SU-DHL-6 (cell line): ENCODE measurements around the gene CLDN19.

Experiments used
- H2AFZ ChIP-seq: fragments of 200-600 bp; sonication (generic); 2 replicates; pipeline ENCODE4 v1.6.1; 2014; ENCODE audit warnings: low read depth, mild to moderate bottlenecking, moderate library complexity, mixed read lengths, antibody characterized with exemption, low read length; ENCODE audit not compliant: severe bottlenecking
- H3F3A ChIP-seq: fragments of 200-600 bp; shearing (Covaris generic); 2 replicates; pipeline ENCODE4 v1.6.0; 2016; ENCODE audit warnings: antibody characterized with exemption, mild to moderate bottlenecking; ENCODE audit not compliant: insufficient read depth
- H3K27ac ChIP-seq: fragments of 200-600 bp; sonication (generic); 2 replicates; pipeline ENCODE4 v1.5.1; 2016; ENCODE audit warnings: low read depth, mild to moderate bottlenecking, low read length, moderate library complexity, mixed read lengths
- H3K27me3 ChIP-seq: fragments of 200-600 bp; sonication (generic), shearing (Covaris generic); 2 replicates; pipeline ENCODE4 v1.6.0; 2014; ENCODE audit warnings: mild to moderate bottlenecking, low read length
- H3K36me3 ChIP-seq: fragments of 200-600 bp; sonication (generic); 2 replicates; pipeline ENCODE4 v1.6.1; 2014; ENCODE audit warnings: mild to moderate bottlenecking, low read length, mixed read lengths
- H3K4me2 ChIP-seq: fragments of 300-600, 200-600 bp; shearing (Covaris generic), sonication (generic); 2 replicates; pipeline ENCODE4 v1.6.0; 2014; ENCODE audit warnings: low read length, low read depth, mild to moderate bottlenecking; ENCODE audit not compliant: poor library complexity, severe bottlenecking
- H3K4me3 ChIP-seq: fragments of 200-600 bp; sonication (generic); 2 replicates; pipeline ENCODE4 v1.5.1; 2014; ENCODE audit warnings: antibody characterized with exemption, low read length, mild to moderate bottlenecking, mixed read lengths; ENCODE audit not compliant: insufficient read depth, poor library complexity, severe bottlenecking
- H3K79me2 ChIP-seq: fragments of 200-600 bp; sonication (generic); 2 replicates; pipeline ENCODE4 v1.6.1; 2014; ENCODE audit warnings: mild to moderate bottlenecking, low read length, moderate library complexity; ENCODE audit not compliant: insufficient read depth
- H3K9ac ChIP-seq: fragments of 200-600 bp; sonication (generic); 2 replicates; pipeline ENCODE4 v1.7.0; 2014; ENCODE audit warnings: mild to moderate bottlenecking, low read length
- H3K9me2 ChIP-seq: fragments of 200-600 bp; sonication (generic); replicated peaks from 2 replicates; pipeline ENCODE4 v1.6.1; 2014; ENCODE audit warnings: low read length; ENCODE audit not compliant: insufficient read depth
- H3K9me3 ChIP-seq: fragments of 200-600 bp; sonication (generic); 2 replicates; pipeline ENCODE4 v1.6.1; 2014; ENCODE audit warnings: low read length, mixed read lengths; ENCODE audit not compliant: insufficient read depth
- H4K20me1 ChIP-seq: fragments of 200-600 bp; sonication (generic); 2 replicates; pipeline ENCODE4 v1.6.1; 2014; ENCODE audit warnings: low read depth, mild to moderate bottlenecking, antibody characterized with exemption, low read length, moderate library complexity, mixed read lengths
- CTCF ChIP-seq: fragments of 200-600 bp; sonication (generic); IDR thresholded peaks from one replicate; pipeline ENCODE4 v1.5.1; 2017; ENCODE audit warnings: antibody characterized with exemption, mild to moderate bottlenecking, low read length, moderate library complexity; ENCODE audit not compliant: insufficient read depth, poor library complexity, severe bottlenecking
- EZH2phosphoT487 ChIP-seq: fragments of 200-600 bp; sonication (generic), shearing (Covaris generic); conservative IDR thresholded peaks from 2 replicates; pipeline ENCODE4 v1.6.1; 2018; ENCODE audit warnings: mild to moderate bottlenecking, antibody characterized with exemption, low read length, moderate library complexity, mixed read lengths

The CLDN19 gene

GRCh38 chr1:42690477-42691156 lies 49.4 kb downstream of the CLDN19 start:
- Histone ChIP-seq H3K36me3 (peaks cover 61% of the 10 kb centered on the region), H3K27ac (no peak overlapping the region), H3K4me2 (peak overlapping the region; percentile 89), H3K9ac (no peak overlapping the region), H3K9me2 (no peaks in the 10 kb centered on the region), H3K27me3 (no peaks in the 10 kb centered on the region), H4K20me1 (peaks cover 97% of the 10 kb centered on the region), H3K9me3 (no peaks in the 10 kb centered on the region), H2AFZ (no peak overlapping the region), H3F3A (peaks cover 36% of the 10 kb centered on the region; the same call in 1 of the 2 replicates), H3K4me3 (no peak overlapping the region), H3K79me2 (peaks cover 100% of the 10 kb centered on the region)
- TF ChIP-seq EZH2phosphoT487 (no peak), CTCF (no peak)

GRCh38 chr1:42689912-42690311 lies 50.1 kb downstream of the CLDN19 start:
- peaks cover 62% of the 10 kb centered on the region for H3K36me3 ChIP-seq

GRCh38 chr1:42686418-42686817 lies 53.6 kb downstream of the CLDN19 start:
- H3K4me3 ChIP-seq: peak overlapping the region; percentile 85
- H3K27ac ChIP-seq: no peak overlapping the region
- no peaks in the 10 kb centered on the region for H3K9me2 ChIP-seq
- H3K36me3 ChIP-seq: peaks cover 57% of the 10 kb centered on the region
- peaks cover 78% of the 10 kb centered on the region for H4K20me1 ChIP-seq
- no peaks in the 10 kb centered on the region for H3K27me3 ChIP-seq
- H3K79me2 ChIP-seq: peaks cover 91% of the 10 kb centered on the region
- H3K9ac ChIP-seq: peak overlapping the region; percentile 94
- H2AFZ ChIP-seq: no peak overlapping the region
- no peak for TF ChIP-seq EZH2phosphoT487
- TF ChIP-seq CTCF: no peak
- H3K4me2 ChIP-seq: peak overlapping the region; percentile 89
- no peaks in the 10 kb centered on the region for H3K9me3 ChIP-seq
- peaks cover 25% of the 10 kb centered on the region; the same call in 1 of the 2 replicates for H3F3A ChIP-seq

More at GRCh38 chr1:42689912-42690311, 50.1 kb downstream of the CLDN19 start:
- no peaks in the 10 kb centered on the region for H3K9me3 ChIP-seq
- H3K9ac ChIP-seq: no peak overlapping the region
- H3K4me3 ChIP-seq: no peak overlapping the region
- peaks cover 100% of the 10 kb centered on the region for H3K79me2 ChIP-seq
- H3K27me3 ChIP-seq: no peaks in the 10 kb centered on the region
- peaks cover 97% of the 10 kb centered on the region for H4K20me1 ChIP-seq
- no peak overlapping the region for H3K27ac ChIP-seq
- peak overlapping the region; percentile 89 for H3K4me2 ChIP-seq
- no peak overlapping the region for H2AFZ ChIP-seq
- H3K9me2 ChIP-seq: no peaks in the 10 kb centered on the region
- peaks cover 36% of the 10 kb centered on the region; the same call in 1 of the 2 replicates for H3F3A ChIP-seq
- TF ChIP-seq EZH2phosphoT487: no peak
- no peak for TF ChIP-seq CTCF
